HepG2 (cell line): ENCODE data around the gene KDM6B. TPM values are rescaled to one million over a fixed set of nuclear protein-coding genes. Genes with fewer than 3 reads are reported as not detected.

Source experiments
- CHD2 ChIP-seq: IDR thresholded peaks from 2 replicates; pipeline ENCODE4 v1.6.1; 2011; ENCODE audit warnings: low read depth, low read length, improper control_type of control experiment
- EP300 ChIP-seq, 3 experiments: sonication (generic) in 1 of 3; formaldehyde crosslinking in 1 of 3; IDR thresholded peaks; 2 replicates each; pipeline versions ENCODE4 v1.5.1 to v1.6.1; 2011 to 2020; ENCODE audit warnings: low read depth in 2 of 3, low read length in 2 of 3, borderline replicate concordance in 1 of 3, improper control_type of control experiment in 1 of 3, mild to moderate bottlenecking in 1 of 3, missing genetic modification reagents in 1 of 3, moderate library complexity in 1 of 3
- ERF ChIP-seq: IDR thresholded peaks from 2 replicates; pipeline ENCODE4 v1.6.1; 2018; ENCODE audit warnings: missing biosample characterization, missing genetic modification reagents
- FOXP1 ChIP-seq, 2 experiments: fragments of 450-650 bp in 1 of 2; IDR thresholded peaks; 2 replicates each; pipeline ENCODE4 v1.6.1; 2017 to 2018; ENCODE audit warnings: antibody characterized with exemption in 1 of 2
- GATAD2A ChIP-seq: IDR thresholded peaks from 2 replicates; pipeline ENCODE4 v1.6.1; 2016
- HOMEZ ChIP-seq: IDR thresholded peaks from 2 replicates; pipeline ENCODE4 v1.6.1; 2016; ENCODE audit warnings: low read depth
- HOXA3 ChIP-seq: sonication (generic); formaldehyde crosslinking; IDR thresholded peaks from 2 replicates; pipeline ENCODE4 v1.5.0; 2020; ENCODE audit warnings: missing genetic modification reagents
- IKZF5 ChIP-seq: IDR thresholded peaks from 2 replicates; pipeline ENCODE4 v1.6.1; 2018; ENCODE audit warnings: missing genetic modification reagents, mild to moderate bottlenecking, missing compliant biosample characterization
- MAZ ChIP-seq, 2 experiments: sonication (generic) in 1 of 2; formaldehyde crosslinking in 1 of 2; IDR thresholded peaks; 2 replicates each; pipeline versions ENCODE4 v1.5.0 to v1.6.1; 2012 to 2020; ENCODE audit warnings: low read depth in 2 of 2, mild to moderate bottlenecking in 2 of 2, borderline replicate concordance in 1 of 2, improper control_type of control experiment in 1 of 2, low read length in 1 of 2, missing genetic modification reagents in 1 of 2, moderate library complexity in 1 of 2
- MEF2D ChIP-seq: sonication (generic); formaldehyde crosslinking; IDR thresholded peaks from 2 replicates; pipeline ENCODE4 v1.5.1; 2020; ENCODE audit warnings: mild to moderate bottlenecking, missing genetic modification reagents
- TBX2 ChIP-seq: sonication (generic); formaldehyde crosslinking; IDR thresholded peaks from 2 replicates; pipeline ENCODE4 v1.5.0; 2020; ENCODE audit warnings: missing genetic modification reagents, mild to moderate bottlenecking, borderline replicate concordance
- TBX3 ChIP-seq: fragments of 450-650 bp; IDR thresholded peaks from 2 replicates; pipeline ENCODE4 v1.6.1; 2017; ENCODE audit warnings: antibody characterized with exemption, mild to moderate bottlenecking, inconsistent platforms, borderline replicate concordance
- ZBTB7B ChIP-seq: sonication (generic); formaldehyde crosslinking; IDR thresholded peaks from 2 replicates; pipeline ENCODE4 v1.4.0; 2020; ENCODE audit warnings: missing genetic modification reagents
- ZMYM3 ChIP-seq: sonication (generic); formaldehyde crosslinking; IDR thresholded peaks from 2 replicates; pipeline ENCODE4 v1.5.1; 2020; ENCODE audit warnings: mild to moderate bottlenecking, missing genetic modification reagents
- ZNF282 ChIP-seq: fragments of 450-650 bp; IDR thresholded peaks from 2 replicates; pipeline ENCODE4 v1.6.1; 2018; ENCODE audit not compliant: partially characterized antibody
- ZNF350 ChIP-seq: sonication (generic); formaldehyde crosslinking; IDR thresholded peaks from 2 replicates; pipeline ENCODE4 v1.4.0; 2020; ENCODE audit warnings: mild to moderate bottlenecking, low read depth, missing genetic modification reagents, borderline replicate concordance
- ZNF572 ChIP-seq: sonication (generic); formaldehyde crosslinking; IDR thresholded peaks from 2 replicates; pipeline ENCODE4 v1.5.1; 2020; ENCODE audit warnings: mild to moderate bottlenecking, missing genetic modification reagents
- ZNF589 ChIP-seq: sonication (generic); formaldehyde crosslinking; conservative IDR thresholded peaks from 2 replicates; pipeline ENCODE4 v1.8.0; 2022; ENCODE audit warnings: mild to moderate bottlenecking, moderate library complexity, missing genetic modification reagents
- ZNF749 ChIP-seq: sonication (generic); formaldehyde crosslinking; IDR thresholded peaks from 2 replicates; pipeline ENCODE4 v1.8.0; 2022; ENCODE audit warnings: mild to moderate bottlenecking, missing genetic modification reagents, moderate library complexity, borderline replicate concordance
- ZNF75D ChIP-seq: sonication (generic); formaldehyde crosslinking; IDR thresholded peaks from 2 replicates; pipeline ENCODE4 v1.8.1; 2023; ENCODE audit warnings: missing genetic modification reagents, mild to moderate bottlenecking, borderline replicate concordance
- polyA plus RNA-seq, 8 experiments: library from polyadenylated mRNA; depleted of rRNA in 3 of 8; stranded (reverse) in 7 of 8; unstranded in 1 of 8; fragments of >200 nt; fragmentation: Illumina TruSeq in 4 of 8; extraction: Trizol in 4 of 8; gene quantifications; 2 replicates each; pipeline versions ENCODE4 v1.2.1 to v1.2.3, GENCODE V29; 2011 to 2016; ENCODE audit warnings: low read depth in 4 of 8, missing spikeins in 1 of 8, mixed read lengths in 1 of 8; ENCODE audit not compliant: insufficient read depth in 1 of 8
- total RNA-seq, 5 experiments: library from RNA; depleted of rRNA; stranded (reverse); fragments of >200 nt; fragmentation: Illumina TruSeq; extraction: Trizol; gene quantifications; 2 replicates each; pipeline ENCODE4 v1.2.3, GENCODE V29; 2016; ENCODE audit warnings: low read depth in 1 of 5
- TF ChIP-seq, protein P1 (sequence below): sonication (generic); formaldehyde crosslinking; IDR thresholded peaks from 2 replicates; pipeline ENCODE4 v1.5.0; 2020; ENCODE audit warnings: mild to moderate bottlenecking, missing genetic modification reagents, moderate library complexity
- TF ChIP-seq, protein P2 (sequence below): IDR thresholded peaks from 2 replicates; pipeline ENCODE4 v1.6.1; 2016

The KDM6B gene
- total and polyA plus RNA-seq, 2 of the 13 experiments (the other 11 are each of a cell fraction or from before 2014, with no cell fraction given) = 1.3 to 2.1 TPM

GRCh38 chr17:7834957-7835813 is 1.2 kb downstream of the KDM6B start (continued):
- TF ChIP-seq, protein P1, sequence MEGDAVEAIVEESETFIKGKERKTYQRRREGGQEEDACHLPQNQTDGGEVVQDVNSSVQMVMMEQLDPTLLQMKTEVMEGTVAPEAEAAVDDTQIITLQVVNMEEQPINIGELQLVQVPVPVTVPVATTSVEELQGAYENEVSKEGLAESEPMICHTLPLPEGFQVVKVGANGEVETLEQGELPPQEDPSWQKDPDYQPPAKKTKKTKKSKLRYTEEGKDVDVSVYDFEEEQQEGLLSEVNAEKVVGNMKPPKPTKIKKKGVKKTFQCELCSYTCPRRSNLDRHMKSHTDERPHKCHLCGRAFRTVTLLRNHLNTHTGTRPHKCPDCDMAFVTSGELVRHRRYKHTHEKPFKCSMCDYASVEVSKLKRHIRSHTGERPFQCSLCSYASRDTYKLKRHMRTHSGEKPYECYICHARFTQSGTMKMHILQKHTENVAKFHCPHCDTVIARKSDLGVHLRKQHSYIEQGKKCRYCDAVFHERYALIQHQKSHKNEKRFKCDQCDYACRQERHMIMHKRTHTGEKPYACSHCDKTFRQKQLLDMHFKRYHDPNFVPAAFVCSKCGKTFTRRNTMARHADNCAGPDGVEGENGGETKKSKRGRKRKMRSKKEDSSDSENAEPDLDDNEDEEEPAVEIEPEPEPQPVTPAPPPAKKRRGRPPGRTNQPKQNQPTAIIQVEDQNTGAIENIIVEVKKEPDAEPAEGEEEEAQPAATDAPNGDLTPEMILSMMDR = peak; percentile 92
- TF ChIP-seq TBX3 = peak; percentile 40; the same call in 1 of the 2 replicates
- TF ChIP-seq MAZ (IDR thresholded peaks at IDR 0.05; ENCODE audit: borderline replicate concordance, low read depth, low read length) = peak; percentile 87
- peak; percentile 88 for TF ChIP-seq MAZ (CRISPR knock-in tag; IDR thresholded peaks at IDR 0.05; ENCODE audit: low read depth)
- peak; percentile 10; the same call in 1 of the 2 replicates for TF ChIP-seq ERF (CRISPR knock-in tag)
- TF ChIP-seq ZBTB7B (CRISPR knock-in tag) = peak; percentile 42; the same call in 1 of the 2 replicates
- 0 out of 2 replicates have a peak, but pooled peaks have one; percentile 6 for TF ChIP-seq HOMEZ (CRISPR knock-in tag)
- TF ChIP-seq ZNF75D (CRISPR knock-in tag) = no peak
- TF ChIP-seq ZNF350 (CRISPR knock-in tag) = peak; percentile 62; the same call in 1 of the 2 replicates
- TF ChIP-seq ZNF282 = no peak
- no peak for TF ChIP-seq ZMYM3
- TF ChIP-seq, protein P2, sequence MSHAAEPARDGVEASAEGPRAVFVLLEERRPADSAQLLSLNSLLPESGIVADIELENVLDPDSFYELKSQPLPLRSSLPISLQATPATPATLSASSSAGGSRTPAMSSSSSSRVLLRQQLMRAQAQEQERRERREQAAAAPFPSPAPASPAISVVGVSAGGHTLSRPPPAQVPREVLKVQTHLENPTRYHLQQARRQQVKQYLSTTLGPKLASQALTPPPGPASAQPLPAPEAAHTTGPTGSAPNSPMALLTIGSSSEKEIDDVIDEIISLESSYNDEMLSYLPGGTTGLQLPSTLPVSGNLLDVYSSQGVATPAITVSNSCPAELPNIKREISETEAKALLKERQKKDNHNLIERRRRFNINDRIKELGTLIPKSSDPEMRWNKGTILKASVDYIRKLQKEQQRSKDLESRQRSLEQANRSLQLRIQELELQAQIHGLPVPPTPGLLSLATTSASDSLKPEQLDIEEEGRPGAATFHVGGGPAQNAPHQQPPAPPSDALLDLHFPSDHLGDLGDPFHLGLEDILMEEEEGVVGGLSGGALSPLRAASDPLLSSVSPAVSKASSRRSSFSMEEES (CRISPR knock-in tag) = peak; percentile 75
- TF ChIP-seq EP300 (IDR thresholded peaks at IDR 0.05; ENCODE audit: low read depth in 2 of 2, low read length in 2 of 2) = 0 out of 4 replicates have a peak, but pooled peaks have one; percentile 3 to 25
- TF ChIP-seq EP300 (CRISPR knock-in tag; IDR thresholded peaks at IDR 0.05; ENCODE audit: borderline replicate concordance) = 0 out of 2 replicates have a peak, but pooled peaks have one; percentile 28
- 0 out of 2 replicates have a peak, but pooled peaks have one; percentile 61 for TF ChIP-seq ZNF749 (CRISPR knock-in tag)
- 0 out of 2 replicates have a peak, but pooled peaks have one; percentile 60 for TF ChIP-seq ZNF572 (CRISPR knock-in tag)
- TF ChIP-seq ZNF589 (CRISPR knock-in tag) = peak; percentile 60; the same call in 1 of the 2 replicates
- peak; percentile 49; the same call in 1 of the 2 replicates for TF ChIP-seq MEF2D (CRISPR knock-in tag)
- TF ChIP-seq IKZF5 (CRISPR knock-in tag) = no peak
- peak; percentile 28; the same call in 1 of the 2 replicates for TF ChIP-seq GATAD2A (CRISPR knock-in tag)
- no peak for TF ChIP-seq FOXP1 (IDR thresholded peaks at IDR 0.05)
- TF ChIP-seq FOXP1 (CRISPR knock-in tag; IDR thresholded peaks at IDR 0.05) = peak; percentile 20; the same call in 1 of the 2 replicates
- peak; percentile 80; the same call in 1 of the 2 replicates for TF ChIP-seq HOXA3 (CRISPR knock-in tag)
- TF ChIP-seq TBX2 (CRISPR knock-in tag) = 0 out of 2 replicates have a peak, but pooled peaks have one; percentile 41
- peak; percentile 78 for TF ChIP-seq CHD2
